Smooth muscle cell (in vitro differentiated cells): Measurements from ENCODE around the gene EFCAB9. TPM values are rescaled to one million over a fixed set of nuclear protein-coding genes. Genes with fewer than 3 reads are reported as not detected.

Source experiments
- DNase-seq: peaks from one replicate; lab custom pipeline; 2025; ENCODE audit not compliant: unreplicated experiment; lab: John Stamatoyannopoulos, UW
- H2AFZ ChIP-seq: fragments of 200-600 bp; sonication (generic); 2 replicates; pipeline ENCODE4 v1.6.0; 2016; ENCODE audit warnings: antibody characterized with exemption, low read depth, mild to moderate bottlenecking
- H3F3A ChIP-seq: fragments of 200-600 bp; sonication (generic); 2 replicates; pipeline ENCODE4 v1.6.0; 2017; ENCODE audit warnings: antibody characterized with exemption, low read depth
- H3K27ac ChIP-seq: fragments of 200-600 bp; sonication (generic); 2 replicates; pipeline ENCODE4 v1.5.1; 2016; ENCODE audit warnings: low read depth, mild to moderate bottlenecking
- H3K27me3 ChIP-seq: fragments of 200-600 bp; sonication (generic); 2 replicates; pipeline ENCODE4 v1.6.1; 2016; ENCODE audit warnings: low read depth, mild to moderate bottlenecking
- H3K36me3 ChIP-seq: fragments of 200-600 bp; sonication (generic); 2 replicates; pipeline ENCODE4 v1.5.1; 2016; ENCODE audit warnings: low read depth
- H3K4me1 ChIP-seq: fragments of 200-600 bp; sonication (generic); 2 replicates; pipeline ENCODE4 v1.5.1; 2016; ENCODE audit warnings: low read depth
- H3K4me2 ChIP-seq: fragments of 200-600 bp; sonication (generic); 2 replicates; pipeline ENCODE4 v1.6.0; 2016; ENCODE audit warnings: mild to moderate bottlenecking
- H3K4me3 ChIP-seq: fragments of 200-600 bp; sonication (generic); 2 replicates; pipeline ENCODE4 v1.5.1; 2016; ENCODE audit warnings: mild to moderate bottlenecking
- H3K79me2 ChIP-seq: fragments of 200-600 bp; sonication (generic); 2 replicates; pipeline ENCODE4 v1.6.0; 2016; ENCODE audit warnings: low read depth, mild to moderate bottlenecking
- H3K9ac ChIP-seq: fragments of 200-600 bp; sonication (generic); 2 replicates; pipeline ENCODE4 v1.6.0; 2016; ENCODE audit warnings: low read depth
- H3K9me3 ChIP-seq: fragments of 200-600 bp; sonication (generic); replicated peaks from 2 replicates; pipeline ENCODE4 v1.5.1; 2016; ENCODE audit warnings: low read depth
- H4K20me1 ChIP-seq: fragments of 200-600 bp; sonication (generic); 2 replicates; pipeline ENCODE4 v1.6.0; 2016; ENCODE audit warnings: low read depth
- WGBS: methylation state at CpG from one replicate; pipeline ENCODE4 v1.1.7; 2016; ENCODE audit warnings: low lambda C conversion rate; 5-methylcytosine and 5-hydroxymethylcytosine counted together
- polyA plus RNA-seq: library from polyadenylated mRNA; unstranded; fragments of >200 nt; fragmentation: Nextera tagmentation; extraction: Ambion mirVana; gene quantifications from 2 replicates; pipeline ENCODE4 v1.2.1, GENCODE V29; 2016
- total RNA-seq: library from RNA; depleted of rRNA; stranded (reverse); fragments of >200 nt; gene quantifications from 2 replicates; pipeline ENCODE4 v1.2.3, GENCODE V29; 2014
- TF ChIP-seq, protein P1 (sequence below): fragments of 200-600 bp; sonication (generic); IDR thresholded peaks from 2 replicates; pipeline ENCODE4 v1.5.1; 2017; ENCODE audit warnings: borderline replicate concordance, mild to moderate bottlenecking, antibody characterized with exemption; ENCODE audit not compliant: insufficient read depth, poor library complexity, severe bottlenecking

The EFCAB9 gene
- total and polyA plus RNA-seq, 2 experiments from 2014 or later: not detected

- H3K4me2 ChIP-seq: no peak overlapping the region
- H3K9me3 ChIP-seq: no peaks in the 10 kb centered on the region
- no peaks in the 10 kb centered on the region for H3K27me3 ChIP-seq
Observed at GRCh38 chr5:172245046-172245445, 51.1 kb downstream of the EFCAB9 start.

DNA sequence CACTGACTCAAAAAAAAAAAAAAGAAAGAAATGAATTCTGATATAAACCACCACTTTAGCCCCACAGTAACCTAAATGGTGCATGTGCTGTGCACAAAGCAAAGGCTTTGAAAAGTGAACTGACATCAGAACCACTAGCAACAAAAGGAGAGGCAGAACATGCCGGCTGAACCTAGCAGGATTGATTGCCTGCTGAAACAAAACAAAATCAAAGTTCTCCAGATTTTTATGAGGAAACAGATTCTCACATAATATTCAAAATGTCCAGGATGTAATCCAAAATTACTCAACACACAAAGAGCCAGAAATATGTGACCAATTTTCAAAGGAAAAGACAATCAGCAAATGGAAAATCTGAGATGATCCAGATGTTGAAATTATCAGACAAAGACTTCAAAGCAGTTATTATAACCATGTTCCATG, 51.7 kb downstream of the EFCAB9 start:
- WGBS: 90% methylated on average over 1 of the region's 1 CpG
- DNase-seq: no peak
- H4K20me1 ChIP-seq: peaks cover 96% of the 10 kb centered on the region

More at GRCh38 chr5:172245046-172245445, 51.1 kb downstream of the EFCAB9 start:
- H3F3A ChIP-seq: no peaks in the 10 kb centered on the region
- no peak for DNase-seq
- H2AFZ ChIP-seq: no peak overlapping the region
- no peak overlapping the region for H3K9ac ChIP-seq
- H3K27ac ChIP-seq: no peak overlapping the region
- H3K36me3 ChIP-seq: no peaks in the 10 kb centered on the region
- H3K4me3 ChIP-seq: no peak overlapping the region
- peaks cover 97% of the 10 kb centered on the region for H4K20me1 ChIP-seq
- TF ChIP-seq, protein P1, sequence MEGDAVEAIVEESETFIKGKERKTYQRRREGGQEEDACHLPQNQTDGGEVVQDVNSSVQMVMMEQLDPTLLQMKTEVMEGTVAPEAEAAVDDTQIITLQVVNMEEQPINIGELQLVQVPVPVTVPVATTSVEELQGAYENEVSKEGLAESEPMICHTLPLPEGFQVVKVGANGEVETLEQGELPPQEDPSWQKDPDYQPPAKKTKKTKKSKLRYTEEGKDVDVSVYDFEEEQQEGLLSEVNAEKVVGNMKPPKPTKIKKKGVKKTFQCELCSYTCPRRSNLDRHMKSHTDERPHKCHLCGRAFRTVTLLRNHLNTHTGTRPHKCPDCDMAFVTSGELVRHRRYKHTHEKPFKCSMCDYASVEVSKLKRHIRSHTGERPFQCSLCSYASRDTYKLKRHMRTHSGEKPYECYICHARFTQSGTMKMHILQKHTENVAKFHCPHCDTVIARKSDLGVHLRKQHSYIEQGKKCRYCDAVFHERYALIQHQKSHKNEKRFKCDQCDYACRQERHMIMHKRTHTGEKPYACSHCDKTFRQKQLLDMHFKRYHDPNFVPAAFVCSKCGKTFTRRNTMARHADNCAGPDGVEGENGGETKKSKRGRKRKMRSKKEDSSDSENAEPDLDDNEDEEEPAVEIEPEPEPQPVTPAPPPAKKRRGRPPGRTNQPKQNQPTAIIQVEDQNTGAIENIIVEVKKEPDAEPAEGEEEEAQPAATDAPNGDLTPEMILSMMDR: no peak
- WGBS: 100% methylated on average over 2 of the region's 2 CpGs
- no peaks in the 10 kb centered on the region for H3K4me1 ChIP-seq
- peaks cover 100% of the 10 kb centered on the region for H3K79me2 ChIP-seq

GRCh38 chr5:172248637-172249036, 54.7 kb downstream of the EFCAB9 start:
- TF ChIP-seq, protein P1: no peak
- no peaks in the 10 kb centered on the region for H3K27me3 ChIP-seq
- no peak overlapping the region for H3K4me2 ChIP-seq
- H3K9me3 ChIP-seq: no peaks in the 10 kb centered on the region
- H3K9ac ChIP-seq: no peak overlapping the region
- H3K4me3 ChIP-seq: no peak overlapping the region
- no peak for DNase-seq
- H2AFZ ChIP-seq: no peak overlapping the region
- H4K20me1 ChIP-seq: peaks cover 78% of the 10 kb centered on the region
- no peaks in the 10 kb centered on the region for H3K4me1 ChIP-seq
- no peaks in the 10 kb centered on the region for H3F3A ChIP-seq
- peaks cover 98% of the 10 kb centered on the region for H3K79me2 ChIP-seq
- H3K27ac ChIP-seq: no peak overlapping the region
- H3K36me3 ChIP-seq: peaks cover 13% of the 10 kb centered on the region
- WGBS: 59% methylated on average over 2 of the region's 2 CpGs

More for the DNA sequence above, 51.7 kb downstream of the EFCAB9 start:
- no peaks in the 10 kb centered on the region for H3K9me3 ChIP-seq
- no peak overlapping the region for H3K27ac ChIP-seq
- H3K79me2 ChIP-seq: peaks cover 100% of the 10 kb centered on the region
- no peak overlapping the region for H3K9ac ChIP-seq
- no peaks in the 10 kb centered on the region for H3K27me3 ChIP-seq
- no peaks in the 10 kb centered on the region for H3K36me3 ChIP-seq
- no peaks in the 10 kb centered on the region for H3F3A ChIP-seq
- H3K4me1 ChIP-seq: no peaks in the 10 kb centered on the region
- TF ChIP-seq, protein P1: no peak
- no peak overlapping the region for H3K4me3 ChIP-seq
- H2AFZ ChIP-seq: no peak overlapping the region
- H3K4me2 ChIP-seq: no peak overlapping the region

DNA sequence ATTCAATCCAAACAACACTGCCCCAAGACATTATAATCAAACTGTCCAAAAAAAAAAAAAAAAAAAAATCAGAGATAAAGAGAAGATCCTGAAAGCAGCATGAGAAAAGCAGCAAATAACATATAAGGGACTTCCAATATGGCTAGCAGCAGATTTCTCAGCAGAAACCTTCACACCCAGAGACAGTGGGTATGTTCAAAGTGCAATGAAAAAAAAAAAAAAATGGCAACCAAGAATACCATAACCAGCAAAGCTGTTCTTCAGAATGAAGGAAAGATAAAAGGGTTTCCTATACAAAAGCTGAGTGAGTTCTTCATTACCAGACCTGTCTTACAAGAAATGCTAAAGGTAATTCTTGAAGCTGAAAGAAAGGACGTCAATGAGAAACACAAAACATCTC, 57.4 kb downstream of the EFCAB9 start:
- H3K27me3 ChIP-seq: no peaks in the 10 kb centered on the region
- WGBS: 97% methylated on average over 1 of the region's 1 CpG
- no peak overlapping the region for H3K27ac ChIP-seq
- TF ChIP-seq, protein P1: no peak
- peaks cover 13% of the 10 kb centered on the region for H3K36me3 ChIP-seq
- no peaks in the 10 kb centered on the region for H3K9me3 ChIP-seq
- no peaks in the 10 kb centered on the region for H3F3A ChIP-seq
- peaks cover 50% of the 10 kb centered on the region for H4K20me1 ChIP-seq
- no peaks in the 10 kb centered on the region for H3K4me1 ChIP-seq
- H3K79me2 ChIP-seq: peaks cover 85% of the 10 kb centered on the region
- H3K4me3 ChIP-seq: no peak overlapping the region
- no peak for DNase-seq
- no peak overlapping the region for H2AFZ ChIP-seq
- no peak overlapping the region for H3K9ac ChIP-seq
- no peak overlapping the region for H3K4me2 ChIP-seq
